Lower lobe of right lung (tissue), 2 donors: Measurements from ENCODE around the gene DEFB118. TPM values are rescaled to one million over a fixed set of nuclear protein-coding genes. Genes with fewer than 3 reads are reported as not detected.

Source experiments
- ATAC-seq, 2 donors: fragments of 200-7000 bp; cut with Tn5 transposase; one replicate each; pipeline ENCODE4 v1.9.1; 2020 to 2022; ENCODE audit warnings: mild to moderate bottlenecking in 2 of 2, moderate library complexity in 2 of 2
- DNase-seq: peaks from one replicate; pipeline ENCODE4 v3.0.0-alpha.2; 2020
- H3K27ac ChIP-seq: fragments of 200-600 bp; one replicate; pipeline ENCODE4 v1.8.0; 2022
- H3K27me3 ChIP-seq: fragments of 200-600 bp; one replicate; pipeline ENCODE4 v1.8.0; 2022; ENCODE audit warnings: low read depth
- H3K36me3 ChIP-seq: fragments of 200-600 bp; one replicate; pipeline ENCODE4 v1.8.0; 2022; ENCODE audit warnings: mild to moderate bottlenecking
- H3K4me1 ChIP-seq: fragments of 200-600 bp; one replicate; pipeline ENCODE4 v1.8.0; 2022
- H3K4me3 ChIP-seq: fragments of 200-600 bp; one replicate; pipeline ENCODE4 v1.8.0; 2022; ENCODE audit warnings: mild to moderate bottlenecking
- H3K9me3 ChIP-seq: fragments of 200-600 bp; one replicate; pipeline ENCODE4 v1.8.0; 2022
- CTCF ChIP-seq: fragments of 200-600 bp; IDR thresholded peaks from one replicate; pipeline ENCODE4 v1.8.0; 2022; ENCODE audit warnings: antibody characterized with exemption, mild to moderate bottlenecking
- intact Hi-C: fragments of 100-400 bp; cut with DNase I; formaldehyde crosslinking; loops from one replicate; pipeline ENCODE4 v1.11.0; 2022
- total RNA-seq: library from RNA; stranded (reverse); fragmentation: NEBNext Ultra II Directional; extraction: Animal tissue kit (Norgen Biotek cat#: 25700); gene quantifications from one replicate; pipeline ENCODE4 v1.2.1, GENCODE V29; 2021
- donor health status: DM: no; HTN: yes; CAD: no; lungs with severe emphysema.

DEFB118 gene
- total RNA-seq, 1 donor from 2014 or later = not detected

GRCh38 chr20:31374346-31374745, 5.9 kb downstream of the DEFB118 start:
- Histone ChIP-seq H3K36me3 (no peaks in the 10 kb centered on the region), H3K27me3 (no peaks in the 10 kb centered on the region), H3K9me3 (no peaks in the 10 kb centered on the region), H3K4me3 (no peak overlapping the region), H3K4me1 (no peaks in the 10 kb centered on the region), H3K27ac (no peak overlapping the region)
- ATAC-seq (no peak), DNase-seq (no peak)
- intact Hi-C loops = no loop called here
- TF ChIP-seq CTCF = no peak

- no peak for TF ChIP-seq CTCF
- ATAC-seq = no peak
- intact Hi-C loops = no loop called here
- Histone ChIP-seq H3K27ac (no peak within 1 kb of the TSS), H3K4me3 (no peak within 1 kb of the TSS), H3K36me3 (no peaks in the 10 kb centered on the region), H3K4me1 (no peaks in the 10 kb centered on the region), H3K9me3 (no peaks in the 10 kb centered on the region), H3K27me3 (peaks cover 7% of the 10 kb centered on the region)
- DNase-seq = no peak
Observed at GRCh38 chr20:31390490-31390889, 22.1 kb downstream of the DEFB118 start, which contains the start of gene DEFB119. DEFB119 (minus strand) TSS chr20:31390590; CDS start chr20:31390483, 107 bp downstream.

GRCh38 chr20:31392836-31393235, 24.4 kb downstream of the DEFB118 start:
- Histone ChIP-seq H3K4me1 (no peaks in the 10 kb centered on the region), H3K4me3 (no peak overlapping the region), H3K27me3 (peaks cover 1% of the 10 kb centered on the region), H3K9me3 (no peaks in the 10 kb centered on the region), H3K27ac (no peak overlapping the region), H3K36me3 (no peaks in the 10 kb centered on the region)
- no peak for TF ChIP-seq CTCF
- DNase-seq = no peak
- intact Hi-C loops = no loop called here
- no peak for ATAC-seq

GRCh38 chr20:31394900-31395299, 26.5 kb downstream of the DEFB118 start:
- Histone ChIP-seq H3K4me3 (no peak overlapping the region), H3K27me3 (no peaks in the 10 kb centered on the region), H3K27ac (no peak overlapping the region), H3K9me3 (no peaks in the 10 kb centered on the region), H3K4me1 (no peaks in the 10 kb centered on the region), H3K36me3 (no peaks in the 10 kb centered on the region)
- TF ChIP-seq CTCF = no peak
- intact Hi-C loops = no loop called here
- ATAC-seq = no peak
- no peak for DNase-seq

GRCh38 chr20:31403886-31404285, 35.5 kb downstream of the DEFB118 start:
- Histone ChIP-seq H3K4me1 (no peaks in the 10 kb centered on the region), H3K27ac (no peak overlapping the region), H3K27me3 (no peaks in the 10 kb centered on the region), H3K9me3 (no peaks in the 10 kb centered on the region), H3K36me3 (no peaks in the 10 kb centered on the region), H3K4me3 (no peak overlapping the region)
- DNase-seq (no peak), ATAC-seq (no peak)
- no peak for TF ChIP-seq CTCF
- intact Hi-C loops = no loop called here

- H3K9me3 ChIP-seq = no peaks in the 10 kb centered on the region
- TF ChIP-seq CTCF = no peak
- H3K4me3 ChIP-seq = no peak within 1 kb of the TSS
- no peak within 1 kb of the TSS for H3K27ac ChIP-seq
- DNase-seq (no peak), ATAC-seq (no peak)
- no peaks in the 10 kb centered on the region for H3K4me1 ChIP-seq
- intact Hi-C loops = no loop called here
- H3K36me3 ChIP-seq = no peaks in the 10 kb centered on the region
- no peaks in the 10 kb centered on the region for H3K27me3 ChIP-seq
Observed at GRCh38 chr20:31406115-31406514, 37.7 kb downstream of the DEFB118 start, which contains the start of gene DEFB121. DEFB121 (minus strand) TSS chr20:31406215; CDS start chr20:31406152, 63 bp downstream.
